T-cell (primary cell): Measurements from ENCODE around the gene CAMK1D. TPM values are rescaled to one million over a fixed set of nuclear protein-coding genes. Genes with fewer than 3 reads are reported as not detected.

Experiments
- ATAC-seq, 4 experiments: fragments of 200-7000 bp in 3 of 4; fragments of 150-1000 bp in 1 of 4; cut with Tn5 transposase; replicated peaks in 1 of 4; 1 replicate in 3 of 4; 2 replicates in 1 of 4; pipeline ENCODE4 v1.10.0; 2021; ENCODE audit warnings: moderate library complexity in 3 of 4, mild to moderate bottlenecking in 2 of 4, moderate number of reproducible peaks in 1 of 4
- CTCF ChIA-PET, 2 donors: fragments of 300-600 bp; sonication (Branson Sonifier 250); formaldehyde crosslinking; loops; one replicate each; lab custom pipeline; 2022; ENCODE audit warnings: antibody characterized with exemption in 2 of 2; lab: Charles Lee
- POLR2A ChIA-PET, 2 donors: fragments of 300-600 bp; sonication (Branson Sonifier 250); formaldehyde crosslinking; loops; one replicate each; lab custom pipeline; 2022; ENCODE audit warnings: antibody characterized with exemption in 2 of 2; lab: Charles Lee
- DNase-seq, 35 experiments: peaks; one replicate each; pipeline versions ENCODE4 v3.0.0 to v3.0.0-alpha.2; 2013 to 2023
- H3K27ac ChIP-seq: one replicate; pipeline ENCODE4 v1.5.1; 2013; ENCODE audit warnings: low read length
- H3K27me3 ChIP-seq, 2 experiments: replicated peaks in 1 of 2; 1 replicate in 1 of 2; 2 replicates in 1 of 2; pipeline versions ENCODE4 v1.6.1 to v1.7.0; 2013; ENCODE audit warnings: low read length in 1 of 2, mixed read lengths in 1 of 2; ENCODE audit not compliant: control insufficient read depth in 2 of 2, insufficient read depth in 2 of 2; ENCODE audit errors: extremely low read depth in 1 of 2
- H3K36me3 ChIP-seq, 2 donors: 1 replicate in 1 of 2; 2 replicates in 1 of 2; pipeline versions ENCODE4 v1.6.1 to v1.7.0; 2013; ENCODE audit warnings: low read length in 1 of 2; ENCODE audit not compliant: control insufficient read depth in 2 of 2, insufficient read depth in 1 of 2; ENCODE audit errors: extremely low read depth in 1 of 2
- H3K4me1 ChIP-seq, 2 experiments: 1 replicate in 1 of 2; 2 replicates in 1 of 2; pipeline versions ENCODE4 v1.6.1 to v1.7.0; 2013; ENCODE audit warnings: low read length in 2 of 2, mixed read lengths in 1 of 2; ENCODE audit not compliant: insufficient read depth in 2 of 2, control insufficient read depth in 1 of 2; ENCODE audit errors: extremely low read depth in 1 of 2
- H3K4me3 ChIP-seq, 2 donors: 1 replicate in 1 of 2; 2 replicates in 1 of 2; pipeline versions ENCODE4 v1.5.1 to v1.7.0; 2013; ENCODE audit warnings: mild to moderate bottlenecking in 2 of 2, low read length in 1 of 2, moderate library complexity in 1 of 2; ENCODE audit not compliant: control insufficient read depth in 1 of 2; ENCODE audit errors: extremely low read depth in 1 of 2
- H3K9me3 ChIP-seq: 2 replicates; pipeline ENCODE4 v1.7.0; 2013
- H3K27ac Mint-ChIP-seq, 2 donors: one replicate each; pipeline ENCODE4 v1.8.0; 2020 to 2021; ENCODE audit warnings: mild to moderate bottlenecking in 2 of 2, mixed read lengths in 2 of 2
- H3K27me3 Mint-ChIP-seq, 2 donors: one replicate each; pipeline ENCODE4 v1.8.0; 2021 to 2022; ENCODE audit warnings: mixed read lengths in 2 of 2
- H3K36me3 Mint-ChIP-seq: one replicate; pipeline ENCODE4 v1.8.0; 2021; ENCODE audit warnings: mixed read lengths
- H3K4me1 Mint-ChIP-seq, 3 donors: one replicate each; pipeline ENCODE4 v1.8.0; 2020 to 2022; ENCODE audit warnings: mixed read lengths in 3 of 3, mild to moderate bottlenecking in 1 of 3
- H3K4me3 Mint-ChIP-seq, 3 donors: one replicate each; pipeline ENCODE4 v1.8.0; 2020 to 2022; ENCODE audit warnings: mild to moderate bottlenecking in 3 of 3, mixed read lengths in 3 of 3, moderate library complexity in 3 of 3
- H3K9me3 Mint-ChIP-seq, 3 donors: one replicate each; pipeline ENCODE4 v1.8.0; 2020 to 2022; ENCODE audit warnings: mixed read lengths in 3 of 3
- WGBS: methylation state at CpG from one replicate; pipeline ENCODE4 v1.1.5; 2013; ENCODE audit warnings: missing lambda C conversion rate; ENCODE audit not compliant: insufficient coverage; 5-methylcytosine and 5-hydroxymethylcytosine counted together
- total RNA-seq, 35 experiments: library from RNA in 6 of 35; stranded (reverse) in 6 of 35; fragments of 120-200 nt in 1 of 35; gene quantifications; one replicate each; pipeline versions ENCODE4 v1.2.1 to v1.2.4 and lab custom pipeline; 2013 to 2026

CAMK1D gene
- total RNA-seq, 5 donors from 2014 or later (not counting 1 experiment from before 2014, with no cell fraction given) = 16.8 to 31.3 (median 23.6) TPM

- H3K4me1 Mint-ChIP-seq = peaks cover 0 to 7% (median 0%) of the 10 kb centered on the region in 3 donors
Measured at GRCh38 chr10:12663863-12664262, 314.5 kb downstream of the CAMK1D start.

GRCh38 chr10:12665501-12665900 lies 316.2 kb downstream of the CAMK1D start:
- no peaks in the 10 kb centered on the region for H3K9me3 ChIP-seq
- POLR2A ChIA-PET = interaction anchor here in 1 of 2 donors (0.6 kb wide), 1 partner anchor 376 kb away, joined by 3 read pairs; no protein-coding TSS in a partner anchor
- Mint-ChIP-seq H3K36me3 (peaks cover 45% of the 10 kb centered on the region), H3K27me3 (no peaks in the 10 kb centered on the region), H3K9me3 (peaks cover 0 to 9% (median 3%) of the 10 kb centered on the region in 3 donors), H3K4me1 (no peaks in the 10 kb centered on the region), H3K4me3 (no peak overlapping the region), H3K27ac (no peak overlapping the region)
- H3K27me3 ChIP-seq = no peaks in the 10 kb centered on the region
- 87% methylated on average over 6 of the region's 7 CpGs for WGBS
- CTCF ChIA-PET = interaction anchor here in 1 of 2 donors (1.4 to 2.2 kb wide), 2 partner anchors 9 to 44 kb away, joined by 3 to 5 read pairs; no protein-coding TSS in a partner anchor
- no peak for ATAC-seq
- no peaks in the 10 kb centered on the region for H3K4me1 ChIP-seq
- H3K27ac ChIP-seq = no peak overlapping the region
- DNase-seq = no peak
- no peak overlapping the region for H3K4me3 ChIP-seq
- peaks cover 4 to 7% of the 10 kb centered on the region in 2 donors for H3K36me3 ChIP-seq

More at GRCh38 chr10:12663863-12664262, 314.5 kb downstream of the CAMK1D start:
- ChIA-PET POLR2A (no interaction called here), CTCF (interaction anchor here in 1 of 2 donors (0.6 kb wide), 1 partner anchor 358 kb away, joined by 4 read pairs; no protein-coding TSS in a partner anchor)
- WGBS = no CpG with 5 or more reads among the region's 1 CpG
- H3K36me3 Mint-ChIP-seq = peaks cover 35% of the 10 kb centered on the region
- DNase-seq = no peak
- Histone ChIP-seq H3K4me3 (no peak overlapping the region), H3K27me3 (no peaks in the 10 kb centered on the region), H3K4me1 (no peaks in the 10 kb centered on the region), H3K27ac (no peak overlapping the region), H3K9me3 (no peaks in the 10 kb centered on the region), H3K36me3 (peaks cover 4 to 7% of the 10 kb centered on the region in 2 donors)
- H3K9me3 Mint-ChIP-seq = no peaks in the 10 kb centered on the region
- H3K27me3 Mint-ChIP-seq = no peaks in the 10 kb centered on the region
- no peak overlapping the region for H3K27ac Mint-ChIP-seq
- ATAC-seq = no peak
- H3K4me3 Mint-ChIP-seq = no peak overlapping the region

GRCh38 chr10:12667052-12667451 lies 317.7 kb downstream of the CAMK1D start:
- Mint-ChIP-seq H3K27ac (no peak overlapping the region), H3K9me3 (peaks cover 0 to 9% (median 3%) of the 10 kb centered on the region in 3 donors), H3K4me1 (no peaks in the 10 kb centered on the region), H3K27me3 (no peaks in the 10 kb centered on the region), H3K4me3 (no peak overlapping the region), H3K36me3 (peaks cover 43% of the 10 kb centered on the region)
- ChIA-PET POLR2A (no interaction called here), CTCF (no interaction called here)
- Histone ChIP-seq H3K27me3 (no peaks in the 10 kb centered on the region), H3K4me1 (no peaks in the 10 kb centered on the region), H3K36me3 (peaks cover 4 to 7% of the 10 kb centered on the region in 2 donors), H3K4me3 (no peak overlapping the region), H3K27ac (no peak overlapping the region), H3K9me3 (no peaks in the 10 kb centered on the region)
- WGBS = no CpG with 5 or more reads among the region's 3 CpGs
- ATAC-seq (no peak), DNase-seq (no peak)

GRCh38 chr10:12668634-12669033 lies 319.3 kb downstream of the CAMK1D start:
- Histone ChIP-seq H3K27ac (no peak overlapping the region), H3K4me3 (no peak overlapping the region), H3K36me3 (peaks cover 4 to 7% of the 10 kb centered on the region in 2 donors), H3K27me3 (no peaks in the 10 kb centered on the region), H3K9me3 (no peaks in the 10 kb centered on the region), H3K4me1 (no peaks in the 10 kb centered on the region)
- ChIA-PET CTCF (interaction anchor here in 1 of 2 donors (1.2 kb wide), 1 partner anchor 12 kb away, joined by 6 read pairs; no protein-coding TSS in a partner anchor), POLR2A (no interaction called here)
- Mint-ChIP-seq H3K4me1 (no peaks in the 10 kb centered on the region), H3K27me3 (no peaks in the 10 kb centered on the region), H3K27ac (no peak overlapping the region), H3K4me3 (no peak overlapping the region), H3K9me3 (peaks cover 0 to 9% (median 3%) of the 10 kb centered on the region in 3 donors), H3K36me3 (peaks cover 43% of the 10 kb centered on the region)
- WGBS = no CpG with 5 or more reads among the region's 6 CpGs
- ATAC-seq (no peak), DNase-seq (no peak)

- no peak overlapping the region for H3K4me3 Mint-ChIP-seq
Measured at GRCh38 chr10:12670004-12670403, 320.7 kb downstream of the CAMK1D start.

GRCh38 chr10:12675186-12675585 lies 325.8 kb downstream of the CAMK1D start:
- H3K4me3 Mint-ChIP-seq = no peak overlapping the region
- H3K4me1 Mint-ChIP-seq = peaks cover 0 to 5% (median 0%) of the 10 kb centered on the region in 3 donors
- H3K27ac Mint-ChIP-seq = no peak overlapping the region
- CTCF ChIA-PET = no interaction called here
- POLR2A ChIA-PET = no interaction called here
- H3K27ac ChIP-seq = no peak overlapping the region
- no peaks in the 10 kb centered on the region for H3K36me3 ChIP-seq
- no peaks in the 10 kb centered on the region for H3K27me3 ChIP-seq
- H3K9me3 ChIP-seq = no peaks in the 10 kb centered on the region
- H3K4me3 ChIP-seq = no peak overlapping the region
- DNase-seq (no peak), ATAC-seq (no peak)
- no peaks in the 10 kb centered on the region for H3K4me1 ChIP-seq
- peaks cover 0 to under 1% (median under 1%) of the 10 kb centered on the region in 3 donors for H3K9me3 Mint-ChIP-seq
- no peaks in the 10 kb centered on the region for H3K27me3 Mint-ChIP-seq
- peaks cover 41% of the 10 kb centered on the region for H3K36me3 Mint-ChIP-seq

More at GRCh38 chr10:12670004-12670403, 320.7 kb downstream of the CAMK1D start:
- DNase-seq (no peak), ATAC-seq (no peak)
- H3K27ac Mint-ChIP-seq = no peak overlapping the region
- Histone ChIP-seq H3K27me3 (no peaks in the 10 kb centered on the region), H3K36me3 (peaks cover 4 to 7% of the 10 kb centered on the region in 2 donors), H3K4me1 (no peaks in the 10 kb centered on the region), H3K4me3 (no peak overlapping the region), H3K9me3 (no peaks in the 10 kb centered on the region), H3K27ac (no peak overlapping the region)
- H3K9me3 Mint-ChIP-seq = peaks cover 0 to 9% (median 3%) of the 10 kb centered on the region in 3 donors
- POLR2A ChIA-PET = no interaction called here
- CTCF ChIA-PET = interaction anchor here (0.6 to 0.7 kb wide), 2 partner anchors 231 to 557 kb away, joined by 3 to 4 read pairs; no protein-coding TSS in a partner anchor
- peaks cover 41% of the 10 kb centered on the region for H3K36me3 Mint-ChIP-seq
- no peaks in the 10 kb centered on the region for H3K27me3 Mint-ChIP-seq
- 100% methylated on average over 3 of the region's 7 CpGs for WGBS
- H3K4me1 Mint-ChIP-seq = no peaks in the 10 kb centered on the region
